Measurements from ENCODE around the gene UBA52. TPM values are rescaled to one million over a fixed set of nuclear protein-coding genes. Genes with fewer than 3 reads are reported as not detected.

UBA52 gene
- total and polyA plus RNA-seq, 2 of the 8 experiments (the other 6 are each of a cell fraction or from before 2014, with no cell fraction given) = 1,340 to 5,409 TPM

GRCh38 chr19:18620902-18621301, 49.2 kb downstream of the UBA52 start (continued):
- TF ChIP-seq RXRA (IDR thresholded peaks at IDR 0.05; ENCODE audit: insufficient read depth, low read depth, low read length) (no peak), FOSL1 (IDR thresholded peaks at IDR 0.05; ENCODE audit: insufficient read depth, low read depth, low read length) (no peak), SP1 (IDR thresholded peaks at IDR 0.05; ENCODE audit: low read depth, low read length) (no peak)
